HL-60 (cell line): ENCODE data around the gene DYSF.

Experiments used
- CTCF ChIP-seq: IDR thresholded peaks from one replicate; pipeline ENCODE4 v1.5.1; 2011; ENCODE audit warnings: low read length, control low read depth, inconsistent platforms; ENCODE audit not compliant: insufficient read depth
- REST ChIP-seq: IDR thresholded peaks from 2 replicates; pipeline ENCODE4 v1.6.1; 2012; ENCODE audit warnings: low read depth; ENCODE audit not compliant: insufficient replicate concordance

DNA sequence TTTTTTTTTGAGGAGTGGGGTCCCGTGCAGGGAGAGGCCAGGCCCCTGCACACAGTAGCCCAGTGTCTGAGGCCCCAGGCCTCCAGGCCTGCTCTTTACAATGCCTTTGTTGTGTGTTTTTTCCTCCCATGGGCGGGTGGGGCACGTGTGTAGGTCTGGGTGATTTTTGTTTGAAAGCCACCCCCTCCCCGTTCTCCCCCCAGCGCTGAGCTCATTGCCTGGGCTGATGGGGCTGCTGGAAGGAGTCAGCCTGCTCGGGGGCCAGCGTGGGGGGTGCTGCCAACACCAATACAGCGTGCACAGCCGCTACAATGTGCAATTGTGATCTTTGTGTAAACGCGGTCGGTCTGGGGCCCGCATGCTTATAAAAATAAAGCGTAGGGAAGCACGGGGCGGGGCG lies 142.7 kb downstream of the DYSF start:
- no peak for TF ChIP-seq CTCF
- no peak for TF ChIP-seq REST
